A549 (cell line): ENCODE measurements around the gene SEPTIN12. TPM values are rescaled to one million over a fixed set of nuclear protein-coding genes. Genes with fewer than 3 reads are reported as not detected.

Experiments used
- ATAC-seq, 2 experiments: fragments of 200-7000 bp in 1 of 2; fragments of >200 bp in 1 of 2; cut with Nextera tagmentation in 1 of 2; cut with Tn5 transposase in 1 of 2; 3 replicates each; pipeline versions ENCODE4 v1.8.0 to v1.9.1; 2018 to 2020; ENCODE audit warnings: mild to moderate bottlenecking in 1 of 2, moderate library complexity in 1 of 2
- CTCF ChIA-PET: fragments of 300-600 bp; sonication (Branson Sonifier 250); formaldehyde crosslinking; extraction: SDS; loops from one replicate; lab custom pipeline; 2021; ENCODE audit warnings: antibody characterized with exemption, inconsistent platforms; lab: Yijun Ruan, JAX
- POLR2A ChIA-PET: fragments of 350-600 bp; formaldehyde crosslinking; extraction: SDS; loops from one replicate; lab custom pipeline; 2021; ENCODE audit warnings: antibody characterized with exemption, inconsistent platforms; lab: Yijun Ruan, JAX
- DNase-seq, 2 experiments: peaks; one replicate each; pipeline versions ENCODE4 v3.0.0 to v3.0.0-alpha.2; 2011 to 2016; ENCODE audit warnings: low read depth in 1 of 2, low spot score in 1 of 2
- FAIRE-seq: peaks from 2 replicates; lab custom pipeline; 2011; peaks lifted over from hg19 to GRCh38; lab: Jason Lieb, UNC
- H3K27ac ChIP-seq, 2 experiments: fragments of >200 bp; sonication (Bioruptor Twin); formaldehyde crosslinking; 3 replicates each; pipeline ENCODE4 v1.5.1; 2016 to 2017
- H3K4me1 ChIP-seq: fragments of >200 bp; sonication (Bioruptor Twin); formaldehyde crosslinking; 3 replicates; pipeline ENCODE4 v1.6.1; 2016
- H3K4me2 ChIP-seq: fragments of >200 bp; sonication (Bioruptor Twin); formaldehyde crosslinking; 3 replicates; pipeline ENCODE4 v1.6.1; 2016
- H3K4me3 ChIP-seq: fragments of >200 bp; sonication (Bioruptor Twin); formaldehyde crosslinking; 3 replicates; pipeline ENCODE4 v1.5.1; 2016
- H3K9me3 ChIP-seq: fragments of >200 bp; sonication (Bioruptor Twin); formaldehyde crosslinking; 3 replicates; pipeline ENCODE4 v1.6.1; 2016
- CBX8 ChIP-seq: fragments of 200-600 bp; sonication (generic); IDR thresholded peaks from 2 replicates; pipeline ENCODE4 v1.6.1; 2016
- CEBPB ChIP-seq, 2 experiments: fragments of >200 bp in 1 of 2; sonication (Bioruptor Twin) in 1 of 2; formaldehyde crosslinking in 1 of 2; IDR thresholded peaks; 2 replicates each; pipeline ENCODE4 v1.6.1; 2012 to 2016
- CHD2 ChIP-seq: fragments of 150-350 bp; IDR thresholded peaks from 2 replicates; pipeline ENCODE4 v1.6.1; 2014; ENCODE audit warnings: low read length; ENCODE audit not compliant: partially characterized antibody
- EHMT2 ChIP-seq: fragments of 200-600 bp; sonication (generic); IDR thresholded peaks from 2 replicates; pipeline ENCODE4 v1.6.1; 2016; ENCODE audit warnings: antibody characterized with exemption, low read depth, mild to moderate bottlenecking, moderate library complexity
- FOSB ChIP-seq: fragments of 250-450 bp; sonication (Bioruptor Pico); IDR thresholded peaks from 2 replicates; pipeline ENCODE4 v1.5.0; 2020; ENCODE audit warnings: mild to moderate bottlenecking, moderate library complexity
- GATA3 ChIP-seq: IDR thresholded peaks from 2 replicates; pipeline ENCODE4 v1.6.1; 2012; ENCODE audit warnings: borderline replicate concordance
- HDAC2 ChIP-seq: fragments of 200-600 bp; sonication (generic); IDR thresholded peaks from 2 replicates; pipeline ENCODE4 v1.6.1; 2016
- HEYL ChIP-seq: fragments of 250-450 bp; sonication (Bioruptor Pico); IDR thresholded peaks from 2 replicates; pipeline ENCODE4 v1.8.0; 2021; ENCODE audit warnings: mild to moderate bottlenecking, moderate library complexity
- HOXA7 ChIP-seq: fragments of 250-450 bp; sonication (Bioruptor Pico); IDR thresholded peaks from 2 replicates; pipeline ENCODE4 v1.5.0; 2020; ENCODE audit warnings: mild to moderate bottlenecking, moderate library complexity
- HOXB5 ChIP-seq: fragments of 250-450 bp; sonication (Bioruptor Pico); IDR thresholded peaks from 2 replicates; pipeline ENCODE4 v1.5.0; 2020; ENCODE audit warnings: mild to moderate bottlenecking, moderate library complexity
- JUN ChIP-seq, 2 experiments: fragments of >200 bp; sonication (Bioruptor Twin); formaldehyde crosslinking; IDR thresholded peaks; 2 replicates in 1 of 2; 3 replicates in 1 of 2; pipeline ENCODE4 v1.6.1; 2016 to 2017
- MAZ ChIP-seq: fragments of 150-350 bp; IDR thresholded peaks from 2 replicates; pipeline ENCODE4 v1.6.1; 2014; ENCODE audit warnings: antibody characterized with exemption, low read depth, low read length, borderline replicate concordance
- MYC ChIP-seq: IDR thresholded peaks from 2 replicates; pipeline ENCODE4 v1.6.1; 2012; ENCODE audit warnings: mild to moderate bottlenecking, inconsistent platforms, low read length, improper control_type of control experiment, borderline replicate concordance
- NFE2L2 ChIP-seq: fragments of 150-350 bp; conservative IDR thresholded peaks from 2 replicates; pipeline ENCODE4 v1.6.1; 2014; ENCODE audit warnings: low read length
- PHF8 ChIP-seq: fragments of 200-600 bp; sonication (generic); IDR thresholded peaks from 2 replicates; pipeline ENCODE4 v1.6.1; 2016; ENCODE audit warnings: low read depth, mild to moderate bottlenecking, antibody characterized with exemption, moderate library complexity, borderline replicate concordance
- POLR2A ChIP-seq: IDR thresholded peaks from 2 replicates; pipeline ENCODE4 v1.6.1; 2012; ENCODE audit warnings: mild to moderate bottlenecking, low read length
- POLR2AphosphoS2 ChIP-seq: conservative IDR thresholded peaks from 2 replicates; pipeline ENCODE4 v1.6.1; 2012; ENCODE audit warnings: low read length, improper control_type of control experiment, inconsistent platforms
- RCOR1 ChIP-seq: fragments of 150-350 bp; IDR thresholded peaks from 2 replicates; pipeline ENCODE4 v1.6.1; 2014; ENCODE audit warnings: antibody characterized with exemption, low read length, low read depth
- RFX5 ChIP-seq: fragments of 450-650 bp; IDR thresholded peaks from 2 replicates; pipeline ENCODE4 v1.7.1; 2014; ENCODE audit warnings: antibody characterized with exemption, mild to moderate bottlenecking, moderate library complexity
- SREBF2 ChIP-seq: fragments of 450-650 bp; IDR thresholded peaks from 2 replicates; pipeline ENCODE4 v1.6.1; 2014; ENCODE audit warnings: mild to moderate bottlenecking, moderate library complexity
- TFCP2L1 ChIP-seq: fragments of 250-450 bp; sonication (Bioruptor Pico); IDR thresholded peaks from 2 replicates; pipeline ENCODE4 v1.5.0; 2021; ENCODE audit warnings: mild to moderate bottlenecking
- TP53 ChIP-seq: fragments of 250-450 bp; sonication (Bioruptor Pico); IDR thresholded peaks from 2 replicates; pipeline ENCODE4 v1.5.0; 2021; ENCODE audit warnings: mild to moderate bottlenecking, moderate library complexity
- ZFP36 ChIP-seq: fragments of 450-650 bp; IDR thresholded peaks from 2 replicates; pipeline ENCODE4 v1.6.1; 2014; ENCODE audit warnings: borderline replicate concordance; ENCODE audit not compliant: partially characterized antibody
- ZNF302 ChIP-seq: fragments of 250-450 bp; sonication (Bioruptor Pico); IDR thresholded peaks from 2 replicates; pipeline ENCODE4 v1.9.0; 2021; ENCODE audit warnings: inconsistent platforms, mild to moderate bottlenecking, moderate library complexity
- WGBS: methylation state at CpG from one replicate; pipeline ENCODE4 v1.1.6; 2017; ENCODE audit errors: missing lambda C conversion rate; 5-methylcytosine and 5-hydroxymethylcytosine counted together
- polyA plus RNA-seq, 4 experiments: library from polyadenylated mRNA; depleted of rRNA in 3 of 4; stranded (reverse); fragments of >200 nt; fragmentation: RNase III in 1 of 4; extraction: RNeasy Plus Mini Kit Qiagen cat#74134 plus additional on column Dnase treatment in 1 of 4; gene quantifications; 2 replicates in 3 of 4; 3 replicates in 1 of 4; pipeline ENCODE4 v1.2.3, GENCODE V29; 2011 to 2017
- TF ChIP-seq, protein P1 (sequence below): fragments of 200-600 bp; sonication (generic); IDR thresholded peaks from 2 replicates; pipeline ENCODE4 v1.6.1; 2016; ENCODE audit warnings: antibody characterized with exemption, mild to moderate bottlenecking, moderate library complexity
- TF ChIP-seq, protein P2 (sequence below): IDR thresholded peaks from 2 replicates; pipeline ENCODE4 v1.6.1; 2012
- TF ChIP-seq, protein P3 (sequence below): IDR thresholded peaks from 2 replicates; pipeline ENCODE4 v1.6.1; 2012
- TF ChIP-seq, protein P4 (sequence below): fragments of >200 bp; sonication (Bioruptor Twin); formaldehyde crosslinking; IDR thresholded peaks from 2 replicates; pipeline ENCODE4 v1.6.1; 2016
- TF ChIP-seq, protein P5 (sequence below): IDR thresholded peaks from 2 replicates; pipeline ENCODE4 v1.6.1; 2012; ENCODE audit warnings: low read depth, borderline replicate concordance

The SEPTIN12 gene
- polyA plus RNA-seq, 2 of the 4 experiments (the other 2 are of a cell fraction) = 0.14 TPM; not detected in 1

DNA sequence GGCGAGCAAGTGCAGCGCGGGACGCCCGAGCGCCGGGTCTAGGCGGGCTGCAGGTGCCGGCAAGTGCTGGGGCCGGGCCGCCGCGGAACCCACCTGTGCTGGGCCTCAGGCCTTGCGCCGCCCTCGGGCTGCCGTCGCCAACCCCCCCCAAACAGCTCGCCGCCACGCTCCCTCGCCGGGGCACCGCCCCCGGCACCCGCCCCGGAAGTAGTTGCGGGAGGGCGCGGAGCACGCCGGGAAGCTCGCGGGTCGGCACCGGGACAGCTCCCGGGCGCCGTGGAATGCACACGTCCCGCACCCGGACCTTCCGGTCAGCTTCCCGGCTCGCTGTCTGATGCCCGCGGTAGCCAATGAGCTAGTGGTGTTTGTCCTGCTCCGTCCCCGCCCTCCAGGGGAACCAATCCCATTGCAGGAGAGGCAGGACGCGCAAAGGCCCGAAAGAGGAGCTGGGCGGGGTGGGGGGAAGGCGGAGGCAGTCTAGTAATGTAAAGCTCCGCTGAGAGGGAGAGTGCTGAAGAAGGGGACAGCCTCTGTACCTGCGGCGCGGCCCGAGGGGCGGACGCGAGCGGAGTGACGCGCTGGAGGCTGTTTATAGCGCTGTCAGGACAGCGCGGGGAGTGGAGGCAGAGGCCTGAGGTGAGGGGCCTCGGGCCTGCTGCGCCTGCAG is 53.9 kb downstream of the SEPTIN12 start, which contains the start of the genes ANKS3 and DNAAF8:
Gene ANKS3, minus strand, starts transcription at position 209 of the 667 bp plus-strand sequence. CDS start 4,122 bp downstream, outside the sequence.
Gene DNAAF8, plus strand, starts transcription at position 475 of the 667 bp plus-strand sequence. CDS start 1,978 bp downstream, outside the sequence.
- ChIA-PET CTCF (interaction anchor here (0.6 to 2.0 kb wide), 3 partner anchors 25 to 222 kb away, joined by 3 to 8 read pairs (median 4); no protein-coding TSS in a partner anchor), POLR2A (interaction anchor here (0.5 to 2.4 kb wide), 20 partner anchors 8 to 1599 kb away, joined by 3 to 25 read pairs (median 4); partner anchors contain the start of genes NUDT16L1, ROGDI, SEC14L5 and ZNF213)
- peak; percentile 97 to 98 for ATAC-seq
- 0% methylated on average over 12 of the region's 70 CpGs for WGBS
- TF ChIP-seq TP53 (CRISPR knock-in tag) = no peak
- peak; percentile 18; the same call in 1 of the 2 replicates for TF ChIP-seq GATA3
- TF ChIP-seq, protein P1, sequence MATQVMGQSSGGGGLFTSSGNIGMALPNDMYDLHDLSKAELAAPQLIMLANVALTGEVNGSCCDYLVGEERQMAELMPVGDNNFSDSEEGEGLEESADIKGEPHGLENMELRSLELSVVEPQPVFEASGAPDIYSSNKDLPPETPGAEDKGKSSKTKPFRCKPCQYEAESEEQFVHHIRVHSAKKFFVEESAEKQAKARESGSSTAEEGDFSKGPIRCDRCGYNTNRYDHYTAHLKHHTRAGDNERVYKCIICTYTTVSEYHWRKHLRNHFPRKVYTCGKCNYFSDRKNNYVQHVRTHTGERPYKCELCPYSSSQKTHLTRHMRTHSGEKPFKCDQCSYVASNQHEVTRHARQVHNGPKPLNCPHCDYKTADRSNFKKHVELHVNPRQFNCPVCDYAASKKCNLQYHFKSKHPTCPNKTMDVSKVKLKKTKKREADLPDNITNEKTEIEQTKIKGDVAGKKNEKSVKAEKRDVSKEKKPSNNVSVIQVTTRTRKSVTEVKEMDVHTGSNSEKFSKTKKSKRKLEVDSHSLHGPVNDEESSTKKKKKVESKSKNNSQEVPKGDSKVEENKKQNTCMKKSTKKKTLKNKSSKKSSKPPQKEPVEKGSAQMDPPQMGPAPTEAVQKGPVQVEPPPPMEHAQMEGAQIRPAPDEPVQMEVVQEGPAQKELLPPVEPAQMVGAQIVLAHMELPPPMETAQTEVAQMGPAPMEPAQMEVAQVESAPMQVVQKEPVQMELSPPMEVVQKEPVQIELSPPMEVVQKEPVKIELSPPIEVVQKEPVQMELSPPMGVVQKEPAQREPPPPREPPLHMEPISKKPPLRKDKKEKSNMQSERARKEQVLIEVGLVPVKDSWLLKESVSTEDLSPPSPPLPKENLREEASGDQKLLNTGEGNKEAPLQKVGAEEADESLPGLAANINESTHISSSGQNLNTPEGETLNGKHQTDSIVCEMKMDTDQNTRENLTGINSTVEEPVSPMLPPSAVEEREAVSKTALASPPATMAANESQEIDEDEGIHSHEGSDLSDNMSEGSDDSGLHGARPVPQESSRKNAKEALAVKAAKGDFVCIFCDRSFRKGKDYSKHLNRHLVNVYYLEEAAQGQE = peak; percentile 61; the same call in 1 of the 2 replicates
- TF ChIP-seq RCOR1 = no peak
- TF ChIP-seq CEBPB (IDR thresholded peaks at IDR 0.05) = no peak
- no peak for TF ChIP-seq NFE2L2
- TF ChIP-seq HDAC2 = peak; percentile 77; the same call in 1 of the 2 replicates
- TF ChIP-seq, protein P2, sequence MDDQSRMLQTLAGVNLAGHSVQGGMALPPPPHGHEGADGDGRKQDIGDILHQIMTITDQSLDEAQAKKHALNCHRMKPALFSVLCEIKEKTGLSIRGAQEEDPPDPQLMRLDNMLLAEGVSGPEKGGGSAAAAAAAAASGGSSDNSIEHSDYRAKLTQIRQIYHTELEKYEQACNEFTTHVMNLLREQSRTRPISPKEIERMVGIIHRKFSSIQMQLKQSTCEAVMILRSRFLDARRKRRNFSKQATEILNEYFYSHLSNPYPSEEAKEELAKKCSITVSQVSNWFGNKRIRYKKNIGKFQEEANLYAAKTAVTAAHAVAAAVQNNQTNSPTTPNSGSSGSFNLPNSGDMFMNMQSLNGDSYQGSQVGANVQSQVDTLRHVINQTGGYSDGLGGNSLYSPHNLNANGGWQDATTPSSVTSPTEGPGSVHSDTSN = peak; percentile 48; the same call in 1 of the 2 replicates
- no peak for TF ChIP-seq CBX8
- peak; percentile 83 for TF ChIP-seq PHF8
- TF ChIP-seq MAZ = peak; percentile 30; the same call in 1 of the 2 replicates
- no peak for TF ChIP-seq EHMT2
- TF ChIP-seq TFCP2L1 (CRISPR knock-in tag) = 0 out of 2 replicates have a peak, but pooled peaks have one; percentile 38
- no peak for TF ChIP-seq HEYL
- peak; percentile 63 for TF ChIP-seq POLR2A
- no peak for TF ChIP-seq SREBF2
- peak; percentile 54; the same call in 1 of the 2 replicates for TF ChIP-seq MYC
- TF ChIP-seq, protein P3, sequence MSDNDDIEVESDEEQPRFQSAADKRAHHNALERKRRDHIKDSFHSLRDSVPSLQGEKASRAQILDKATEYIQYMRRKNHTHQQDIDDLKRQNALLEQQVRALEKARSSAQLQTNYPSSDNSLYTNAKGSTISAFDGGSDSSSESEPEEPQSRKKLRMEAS = peak; percentile 88
- peak; percentile 49 to 84; a peak in 4 of 5 replicates for TF ChIP-seq JUN (IDR thresholded peaks at IDR 0.05)
- TF ChIP-seq HOXB5 = no peak
- TF ChIP-seq RFX5 = peak; percentile 66; the same call in 1 of the 2 replicates
- TF ChIP-seq, all 56 proteins: peak for 12
- FAIRE-seq (peak; percentile 32), DNase-seq (peak; percentile 97 to 99)
- Histone ChIP-seq H3K4me1 (peaks cover 8% of the 10 kb centered on the region; the same call in 1 of the 3 replicates), H3K27ac (peak within 1 kb of the TSS; percentile 81 to 94), H3K9me3 (no peaks in the 10 kb centered on the region), H3K4me2 (peak within 1 kb of the TSS; percentile 90), H3K4me3 (peak within 1 kb of the TSS; percentile 92)

DNA sequence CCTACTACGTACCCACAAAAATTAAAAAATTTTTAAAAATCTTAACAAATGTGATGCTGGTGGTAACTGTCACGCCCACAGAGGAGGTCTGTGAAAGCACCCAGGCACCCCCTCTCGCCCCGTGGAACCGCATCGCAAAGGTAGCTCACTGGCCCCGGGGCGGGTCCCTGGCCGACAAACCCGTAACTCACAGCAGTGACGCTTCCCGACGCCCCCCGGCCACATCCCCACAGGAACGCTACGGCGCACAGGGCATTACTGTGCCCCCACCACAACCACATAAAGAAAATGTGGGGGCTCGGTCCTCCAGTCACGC is 54.4 kb downstream of the SEPTIN12 start:
- CTCF ChIA-PET = interaction anchor here (0.6 to 2.0 kb wide), 3 partner anchors 26 to 222 kb away, joined by 3 to 8 read pairs (median 4); no protein-coding TSS in a partner anchor
- DNase-seq (peak in 1 of 2 experiments; percentile 40), FAIRE-seq (no peak), ATAC-seq (peak; percentile 1 to 24; a peak in 4 of 6 replicates)
- POLR2A ChIA-PET = interaction anchor here (0.5 to 2.4 kb wide), 13 partner anchors 10 to 1599 kb away, joined by 3 to 25 read pairs (median 4); partner anchors contain the start of gene ZNF213
- Histone ChIP-seq H3K4me2 (peak overlapping the region; percentile 88), H3K4me3 (peak overlapping the region; percentile 92), H3K4me1 (peaks cover 8% of the 10 kb centered on the region; the same call in 1 of the 3 replicates), H3K27ac (peak overlapping the region; percentile 81 to 94)
- TF ChIP-seq POLR2AphosphoS2 (no peak), FOSB (CRISPR knock-in tag) (no peak), NFE2L2 (no peak), ZNF302 (CRISPR knock-in tag) (no peak), HDAC2 (no peak), HOXB5 (no peak), HOXA7 (CRISPR knock-in tag) (no peak), ZFP36 (no peak), CHD2 (no peak), HEYL (no peak), SREBF2 (no peak), JUN (IDR thresholded peaks at IDR 0.05) (no peak)
- TF ChIP-seq, protein P4, sequence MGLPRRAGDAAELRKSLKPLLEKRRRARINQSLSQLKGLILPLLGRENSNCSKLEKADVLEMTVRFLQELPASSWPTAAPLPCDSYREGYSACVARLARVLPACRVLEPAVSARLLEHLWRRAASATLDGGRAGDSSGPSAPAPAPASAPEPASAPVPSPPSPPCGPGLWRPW = no peak
- TF ChIP-seq, protein P5, sequence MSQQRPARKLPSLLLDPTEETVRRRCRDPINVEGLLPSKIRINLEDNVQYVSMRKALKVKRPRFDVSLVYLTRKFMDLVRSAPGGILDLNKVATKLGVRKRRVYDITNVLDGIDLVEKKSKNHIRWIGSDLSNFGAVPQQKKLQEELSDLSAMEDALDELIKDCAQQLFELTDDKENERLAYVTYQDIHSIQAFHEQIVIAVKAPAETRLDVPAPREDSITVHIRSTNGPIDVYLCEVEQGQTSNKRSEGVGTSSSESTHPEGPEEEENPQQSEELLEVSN = no peak
- TF ChIP-seq, all 56 proteins: peak for 0
- H3K9me3 ChIP-seq = no peaks in the 10 kb centered on the region
- WGBS = 4% methylated on average over 11 of the region's 19 CpGs
